K562 (cell line): Measurements from ENCODE around the gene ATP6V0C. TPM values are rescaled to one million over a fixed set of nuclear protein-coding genes. Genes with fewer than 3 reads are reported as not detected.

Experiments used
- ATAC-seq: fragments of 200-7000 bp; cut with Tn5 transposase; 3 replicates; pipeline ENCODE4 v1.9.1; 2020; ENCODE audit warnings: moderate library complexity
- BruUV-seq: library from RNA; stranded (reverse); fragments of 400-500 nt; replicated peaks from 2 replicates; lab custom pipeline; 2021; lab: Mats Ljungman, UMichigan
- CTCF ChIA-PET: fragments of 300-600 bp; formaldehyde crosslinking; extraction: SDS; loops from one replicate; lab custom pipeline; 2021; ENCODE audit warnings: low intra/inter-chr PET ratio; lab: Yijun Ruan, JAX
- POLR2A ChIA-PET: fragments of 300-600, 350-650 bp; sonication (Branson Sonifier 250); formaldehyde crosslinking; extraction: SDS; loops from one replicate; lab custom pipeline; 2021; ENCODE audit warnings: antibody characterized with exemption, inconsistent platforms; lab: Yijun Ruan, JAX
- DNase-seq, 4 experiments: peaks; one replicate each; pipeline versions ENCODE4 v3.0.0 to v3.0.0-alpha.2; 2011 to 2018; ENCODE audit warnings: low spot score in 3 of 4, mixed read lengths in 3 of 4; ENCODE audit errors: extremely low read depth in 1 of 4
- FAIRE-seq: peaks from 2 replicates; lab custom pipeline; 2011; peaks lifted over from hg19 to GRCh38; lab: Jason Lieb, UNC
- H2AFZ ChIP-seq: 2 replicates; pipeline ENCODE4 v1.6.0; 2011; ENCODE audit warnings: low read depth, low read length, control low read depth, inconsistent platforms
- H3K27ac ChIP-seq: fragments of 200-600 bp; 3 replicates; pipeline ENCODE4 v1.8.0; 2011; ENCODE audit warnings: low read depth, mild to moderate bottlenecking, control low read depth, inconsistent platforms, low read length, moderate library complexity, mixed read lengths; ENCODE audit errors: extremely low read depth
- H3K27me3 ChIP-seq, 2 experiments: fragments of 300-600 bp in 1 of 2; 2 replicates in 1 of 2; 3 replicates in 1 of 2; pipeline versions ENCODE4 v1.6.0 to v1.8.0; 2011; ENCODE audit warnings: inconsistent platforms in 2 of 2, low read length in 2 of 2, mild to moderate bottlenecking in 1 of 2, mixed read lengths in 1 of 2, moderate library complexity in 1 of 2; ENCODE audit not compliant: control insufficient read depth in 2 of 2, insufficient read depth in 2 of 2
- H3K36me3 ChIP-seq: fragments of 300-600 bp; 3 replicates; pipeline ENCODE4 v1.8.0; 2011; ENCODE audit warnings: mild to moderate bottlenecking, low read length, inconsistent platforms; ENCODE audit not compliant: control insufficient read depth, insufficient read depth
- H3K4me1 ChIP-seq, 2 experiments: fragments of 200-600 bp in 1 of 2; replicated peaks in 1 of 2; 2 replicates in 1 of 2; 3 replicates in 1 of 2; pipeline versions ENCODE4 v1.5.1 to v1.8.0; 2011; ENCODE audit warnings: inconsistent platforms in 2 of 2, low read length in 2 of 2, mild to moderate bottlenecking in 1 of 2, mixed read lengths in 1 of 2, moderate library complexity in 1 of 2; ENCODE audit not compliant: control insufficient read depth in 2 of 2, insufficient read depth in 2 of 2
- H3K4me2 ChIP-seq: 2 replicates; pipeline ENCODE4 v1.6.1; 2011; ENCODE audit warnings: low read length, control low read depth, inconsistent platforms, mixed read lengths; ENCODE audit not compliant: insufficient read depth
- H3K4me3 ChIP-seq: fragments of 200-600 bp; sonication (generic), shearing (Covaris generic); 2 replicates; pipeline ENCODE4 v1.5.1; 2016; ENCODE audit warnings: control low read depth, inconsistent platforms
- H3K79me2 ChIP-seq: fragments of 200-600 bp; 3 replicates; pipeline ENCODE4 v1.8.0; 2011; ENCODE audit warnings: low read length, inconsistent platforms; ENCODE audit not compliant: control insufficient read depth, insufficient read depth
- H3K9ac ChIP-seq, 2 experiments: 2 replicates each; pipeline versions ENCODE4 v1.6.0 to v1.6.1; 2011; ENCODE audit warnings: low read depth in 2 of 2, low read length in 2 of 2, control low read depth in 1 of 2, inconsistent platforms in 1 of 2, mild to moderate bottlenecking in 1 of 2, mixed read lengths in 1 of 2; ENCODE audit not compliant: insufficient read depth in 1 of 2
- H3K9me1 ChIP-seq: one replicate; pipeline ENCODE4 v1.6.0; 2011; ENCODE audit warnings: inconsistent platforms, mild to moderate bottlenecking, low read length, moderate library complexity; ENCODE audit not compliant: control insufficient read depth, insufficient read depth
- H3K9me3 ChIP-seq: replicated peaks from 2 replicates; pipeline ENCODE4 v1.5.1; 2011; ENCODE audit warnings: low read depth, low read length, inconsistent platforms; ENCODE audit not compliant: control insufficient read depth, insufficient read depth
- H4K20me1 ChIP-seq: replicated peaks from 2 replicates; pipeline ENCODE4 v1.6.1; 2011; ENCODE audit warnings: low read length, inconsistent platforms, mixed read lengths; ENCODE audit not compliant: control insufficient read depth, insufficient read depth
- ARNT ChIP-seq, 2 experiments: fragments of 450-650 bp; IDR thresholded peaks; 2 replicates each; pipeline ENCODE4 v1.6.1; 2016; ENCODE audit warnings: mild to moderate bottlenecking in 1 of 2
- E2F4 ChIP-seq: sonication (generic); formaldehyde crosslinking; IDR thresholded peaks from 2 replicates; pipeline ENCODE4 v1.8.0; 2022; ENCODE audit warnings: mild to moderate bottlenecking, low read depth, missing genetic modification reagents
- ELF1 ChIP-seq: fragments of 200-800 bp; sonication (Bioruptor generic); IDR thresholded peaks from 2 replicates; pipeline ENCODE4 v1.6.1; 2016; ENCODE audit warnings: missing genetic modification characterization, missing compliant biosample characterization
- NFIC ChIP-seq: fragments of 450-650 bp; IDR thresholded peaks from 2 replicates; pipeline ENCODE4 v1.6.1; 2017; ENCODE audit warnings: mild to moderate bottlenecking, inconsistent platforms
- NFIX ChIP-seq: fragments of 250-450 bp; sonication (Bioruptor Pico); IDR thresholded peaks from 2 replicates; pipeline ENCODE4 v1.4.0; 2020; ENCODE audit warnings: low read depth, mild to moderate bottlenecking, moderate library complexity
- PATZ1 ChIP-seq: fragments of 250-450 bp; sonication (Bioruptor Pico); IDR thresholded peaks from 2 replicates; pipeline ENCODE4 v1.5.0; 2020; ENCODE audit warnings: mild to moderate bottlenecking, borderline replicate concordance
- PYGO2 ChIP-seq: fragments of 450-650 bp; IDR thresholded peaks from 2 replicates; pipeline ENCODE4 v1.6.1; 2016; ENCODE audit warnings: mild to moderate bottlenecking, missing genetic modification characterization, moderate library complexity, missing compliant biosample characterization
- RCOR1 ChIP-seq, 2 experiments: IDR thresholded peaks; 2 replicates each; pipeline ENCODE4 v1.6.1; 2012; ENCODE audit warnings: low read depth in 2 of 2, low read length in 2 of 2, borderline replicate concordance in 1 of 2, improper control_type of control experiment in 1 of 2
- ZNF197 ChIP-seq: fragments of 200-800 bp; sonication (Bioruptor generic); IDR thresholded peaks from 2 replicates; pipeline ENCODE4 v1.6.1; 2016; ENCODE audit warnings: low read depth, missing genetic modification characterization, missing compliant biosample characterization
- ZNF347 ChIP-seq: fragments of 450-650 bp; formaldehyde crosslinking; IDR thresholded peaks from 2 replicates; pipeline ENCODE4 v1.4.0; 2020; ENCODE audit warnings: low read depth, mild to moderate bottlenecking, moderate library complexity
- ZNF57 ChIP-seq: fragments of 450-650 bp; formaldehyde crosslinking; IDR thresholded peaks from 2 replicates; pipeline ENCODE4 v1.4.0; 2020; ENCODE audit warnings: mild to moderate bottlenecking, moderate library complexity
- ZNF639 ChIP-seq, 2 experiments: fragments of 200-800 bp in 1 of 2; sonication (Bioruptor generic) in 1 of 2; sonication (generic) in 1 of 2; formaldehyde crosslinking in 1 of 2; IDR thresholded peaks in 1 of 2; conservative IDR thresholded peaks in 1 of 2; 2 replicates each; pipeline versions ENCODE4 v1.5.0 to v1.6.1; 2016 to 2020; ENCODE audit warnings: missing compliant biosample characterization in 1 of 2, missing genetic modification characterization in 1 of 2, missing genetic modification reagents in 1 of 2
- ZNF644 ChIP-seq: fragments of 200-800 bp; sonication (Bioruptor generic); IDR thresholded peaks from 2 replicates; pipeline ENCODE4 v1.6.1; 2016; ENCODE audit warnings: low read depth, missing genetic modification characterization, missing compliant biosample characterization
- WGBS: fragments of 100-300 bp; shearing (Covaris generic); methylation state at CpG from one replicate; pipeline ENCODE4 v1.1.6; 2016; ENCODE audit warnings: low coverage, mixed read lengths; ENCODE audit not compliant: insufficient coverage; ENCODE audit errors: missing lambda C conversion rate; 5-methylcytosine and 5-hydroxymethylcytosine counted together
- in situ Hi-C: fragments of 300-500 bp; cut with MboI; formaldehyde crosslinking; loops from 4 replicates; pipeline ENCODE4 v1.15.0; 2018; ENCODE audit warnings: inconsistent platforms, mixed read lengths
- intact Hi-C: fragments of 100-400 bp; cut with micrococcal nuclease; formaldehyde crosslinking; loops from 2 replicates; pipeline ENCODE4 v1.14.2; 2022
- polyA plus RNA-seq, 8 experiments: library from polyadenylated mRNA; depleted of rRNA in 4 of 8; stranded (reverse) in 5 of 8; unstranded in 3 of 8; fragments of >200 nt; fragmentation: Nextera tagmentation in 2 of 8; fragmentation: Illumina TruSeq in 1 of 8; extraction: Ambion mirVana in 2 of 8; extraction: Trizol in 1 of 8; gene quantifications; 2 replicates each; pipeline versions ENCODE4 v1.2.1 to v1.2.3, GENCODE V29; 2011 to 2014; ENCODE audit warnings: inconsistent platforms in 1 of 8, missing spikeins in 1 of 8
- total RNA-seq, 7 experiments: library from RNA; depleted of rRNA in 6 of 7; stranded (reverse); fragments of >200 nt in 6 of 7; fragmentation: Illumina TruSeq in 2 of 7; extraction: Trizol in 2 of 7; gene quantifications; 2 replicates each; pipeline versions ENCODE4 v1.2.1 to v1.2.3, GENCODE V29; 2011 to 2021; ENCODE audit warnings: low replicate concordance in 1 of 7
- TF ChIP-seq, protein P1 (sequence below): fragments of 450-650 bp; formaldehyde crosslinking; IDR thresholded peaks from 2 replicates; pipeline ENCODE4 v1.4.0; 2022; ENCODE audit warnings: missing genetic modification characterization
- TF ChIP-seq, protein P2 (sequence below): sonication (generic); formaldehyde crosslinking; IDR thresholded peaks from 2 replicates; pipeline ENCODE4 v1.8.1; 2023; ENCODE audit warnings: mild to moderate bottlenecking, missing genetic modification reagents, moderate library complexity

Gene ATP6V0C
- total and polyA plus RNA-seq, 9 of the 15 experiments (the other 6 are each of a cell fraction or from before 2014, with no cell fraction given) = 2.9 to 228 (median 22.7) TPM

DNA sequence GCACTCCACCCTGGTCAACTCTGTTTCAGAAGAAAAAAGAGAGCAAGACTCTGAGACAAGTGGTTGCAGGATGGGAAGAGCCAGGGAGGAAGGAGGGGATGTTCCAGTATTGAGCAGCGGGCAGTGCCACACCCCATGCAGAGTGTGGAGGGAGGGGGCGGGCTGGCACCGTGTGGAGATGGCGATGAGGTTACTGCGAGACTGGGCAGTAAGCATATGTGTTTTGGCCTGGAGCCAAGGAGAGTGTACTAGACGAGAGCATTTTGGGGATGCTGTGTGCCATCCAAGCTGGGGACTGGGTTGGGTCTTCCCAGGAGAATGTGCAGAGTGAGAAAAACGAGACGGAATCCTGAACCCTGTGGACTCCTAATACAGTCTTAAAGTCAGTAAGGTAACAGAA is 35.5 kb upstream of the ATP6V0C start:
- WGBS = 87% methylated on average over 8 of the region's 8 CpGs
- TF ChIP-seq ARNT (IDR thresholded peaks at IDR 0.05) (no peak), ZNF57 (CRISPR knock-in tag) (no peak), RCOR1 (IDR thresholded peaks at IDR 0.05; ENCODE audit: borderline replicate concordance in 1 of 2, low read depth in 2 of 2, low read length in 2 of 2) (no peak), ZNF644 (no peak), ZNF347 (CRISPR knock-in tag) (no peak), E2F4 (no peak), PYGO2 (tag) (no peak), NFIX (CRISPR knock-in tag) (peak; percentile 33; the same call in 1 of the 2 replicates), ZNF639 (CRISPR knock-in tag; conservative IDR thresholded peaks at IDR 0.05 in 1 of 2, IDR thresholded peaks at IDR 0.05 in 1 of 2) (no peak), ZNF197 (CRISPR knock-in tag) (no peak), NFIC (peak; percentile 93), PATZ1 (no peak), ELF1 (tag) (no peak)
- TF ChIP-seq, protein P1, sequence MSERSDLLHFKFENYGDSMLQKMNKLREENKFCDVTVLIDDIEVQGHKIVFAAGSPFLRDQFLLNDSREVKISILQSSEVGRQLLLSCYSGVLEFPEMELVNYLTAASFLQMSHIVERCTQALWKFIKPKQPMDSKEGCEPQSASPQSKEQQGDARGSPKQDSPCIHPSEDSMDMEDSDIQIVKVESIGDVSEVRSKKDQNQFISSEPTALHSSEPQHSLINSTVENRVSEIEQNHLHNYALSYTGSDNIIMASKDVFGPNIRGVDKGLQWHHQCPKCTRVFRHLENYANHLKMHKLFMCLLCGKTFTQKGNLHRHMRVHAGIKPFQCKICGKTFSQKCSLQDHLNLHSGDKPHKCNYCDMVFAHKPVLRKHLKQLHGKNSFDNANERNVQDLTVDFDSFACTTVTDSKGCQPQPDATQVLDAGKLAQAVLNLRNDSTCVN (CRISPR knock-in tag) = no peak
- TF ChIP-seq, protein P2, sequence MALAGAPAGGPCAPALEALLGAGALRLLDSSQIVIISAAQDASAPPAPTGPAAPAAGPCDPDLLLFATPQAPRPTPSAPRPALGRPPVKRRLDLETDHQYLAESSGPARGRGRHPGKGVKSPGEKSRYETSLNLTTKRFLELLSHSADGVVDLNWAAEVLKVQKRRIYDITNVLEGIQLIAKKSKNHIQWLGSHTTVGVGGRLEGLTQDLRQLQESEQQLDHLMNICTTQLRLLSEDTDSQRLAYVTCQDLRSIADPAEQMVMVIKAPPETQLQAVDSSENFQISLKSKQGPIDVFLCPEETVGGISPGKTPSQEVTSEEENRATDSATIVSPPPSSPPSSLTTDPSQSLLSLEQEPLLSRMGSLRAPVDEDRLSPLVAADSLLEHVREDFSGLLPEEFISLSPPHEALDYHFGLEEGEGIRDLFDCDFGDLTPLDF (CRISPR knock-in tag) = no peak

More for the DNA sequence above, 35.5 kb upstream of the ATP6V0C start:
- no peak overlapping the region for H3K27ac ChIP-seq
- ATAC-seq (no peak), FAIRE-seq (no peak), DNase-seq (no peak)
- BruUV-seq = no TSS peak
- H3K9ac ChIP-seq = peak overlapping the region in 1 of 2 experiments; percentile 77; a peak in 2 of 4 replicates
- H3K36me3 ChIP-seq = peaks cover 22% of the 10 kb centered on the region; the same call in 2 of the 3 replicates
- peak overlapping the region; percentile 7; the same call in 1 of the 2 replicates for H3K4me2 ChIP-seq
- H3K4me3 ChIP-seq = no peak overlapping the region
- POLR2A ChIA-PET = interaction anchor here (0.9 to 1.0 kb wide), 2 partner anchors 23 to 173 kb away, joined by 3 read pairs; no protein-coding TSS in a partner anchor
- no peaks in the 10 kb centered on the region for H3K27me3 ChIP-seq
- no peaks in the 10 kb centered on the region for H3K9me1 ChIP-seq
- no peak overlapping the region for H2AFZ ChIP-seq
- H3K79me2 ChIP-seq = peaks cover 89% of the 10 kb centered on the region
- H3K4me1 ChIP-seq = peaks cover 54 to 93% of the 10 kb centered on the region in 2 experiments
- CTCF ChIA-PET = no interaction called here
- peaks cover 3% of the 10 kb centered on the region; the same call in 1 of the 2 replicates for H4K20me1 ChIP-seq
- intact Hi-C loops (no loop called here), in situ Hi-C loops (no loop called here)
- H3K9me3 ChIP-seq = no peaks in the 10 kb centered on the region
